HG02642 (cell line): ENCODE results near the gene MAPK11.

Experiments
- ATAC-seq: cut with Tn5 transposase; IDR thresholded peaks from one replicate; pipeline ENCODE4 v1.9.1; 2021; ENCODE audit warnings: mild to moderate bottlenecking; ENCODE audit not compliant: unreplicated experiment, poor library complexity

Gene MAPK11

DNA sequence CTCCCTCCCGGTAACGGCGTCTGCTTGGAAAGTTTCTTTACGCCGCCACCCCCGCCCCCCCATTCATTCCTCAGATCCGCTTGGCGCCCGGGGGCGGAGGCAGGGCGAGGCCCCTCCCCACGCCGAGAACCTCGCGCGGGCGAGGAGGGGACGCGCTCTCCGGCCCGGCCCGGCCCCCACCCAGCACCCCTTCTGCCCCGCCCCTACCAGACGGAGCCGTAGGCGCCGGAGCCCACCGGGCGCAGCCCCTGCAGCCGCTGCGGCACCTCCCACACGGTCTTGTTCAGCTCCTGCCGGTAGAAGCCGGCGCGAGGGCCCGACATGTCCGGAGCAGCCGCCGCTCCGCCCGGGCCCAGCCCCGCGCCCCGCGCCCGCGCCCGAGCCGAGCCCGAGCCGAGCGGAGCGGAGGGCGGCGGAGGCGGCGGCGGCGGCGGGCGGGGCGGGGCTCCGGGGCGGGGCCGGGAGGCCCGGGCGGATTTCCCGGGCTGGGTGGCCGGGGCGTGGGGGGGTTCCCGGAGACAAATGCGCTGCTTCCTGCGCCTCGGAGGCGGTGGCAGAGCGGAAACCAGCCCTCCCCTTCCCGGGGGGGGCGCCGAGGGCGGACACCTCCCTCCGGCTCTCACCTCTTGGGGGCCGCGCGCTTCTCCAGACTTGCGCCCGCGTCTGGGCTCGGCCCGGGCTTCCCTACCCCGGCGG, at the start of gene MAPK11:
Gene MAPK11, minus strand, starts transcription at position 411 of the 696 bp plus-strand sequence. Its CDS starts 88 bp downstream, at position 323.
- peak; percentile 42 for ATAC-seq

DNA sequence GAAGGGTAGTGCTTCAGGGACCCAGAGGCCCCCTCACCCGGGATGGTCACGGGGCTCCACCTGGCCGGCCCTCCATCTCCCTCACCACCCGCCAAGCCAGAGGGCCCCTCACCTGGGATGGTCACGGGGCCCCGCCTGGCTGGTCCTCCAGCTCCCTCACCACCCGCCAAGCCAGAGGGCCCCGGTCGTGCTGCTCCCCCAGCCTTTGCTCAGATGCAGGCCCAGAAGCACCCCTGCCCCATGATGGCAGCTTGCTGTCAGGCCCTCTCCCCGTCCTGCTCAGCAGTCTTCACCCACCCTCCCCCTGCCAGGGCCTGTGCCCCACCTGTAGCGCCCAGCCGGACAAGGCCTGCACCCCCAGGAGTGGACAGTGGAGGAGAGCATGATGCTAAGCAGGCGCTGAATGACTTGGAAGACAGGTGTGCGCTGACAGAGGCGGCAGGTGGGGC, 49.3 kb upstream of the MAPK11 start:
- no peak for ATAC-seq

DNA sequence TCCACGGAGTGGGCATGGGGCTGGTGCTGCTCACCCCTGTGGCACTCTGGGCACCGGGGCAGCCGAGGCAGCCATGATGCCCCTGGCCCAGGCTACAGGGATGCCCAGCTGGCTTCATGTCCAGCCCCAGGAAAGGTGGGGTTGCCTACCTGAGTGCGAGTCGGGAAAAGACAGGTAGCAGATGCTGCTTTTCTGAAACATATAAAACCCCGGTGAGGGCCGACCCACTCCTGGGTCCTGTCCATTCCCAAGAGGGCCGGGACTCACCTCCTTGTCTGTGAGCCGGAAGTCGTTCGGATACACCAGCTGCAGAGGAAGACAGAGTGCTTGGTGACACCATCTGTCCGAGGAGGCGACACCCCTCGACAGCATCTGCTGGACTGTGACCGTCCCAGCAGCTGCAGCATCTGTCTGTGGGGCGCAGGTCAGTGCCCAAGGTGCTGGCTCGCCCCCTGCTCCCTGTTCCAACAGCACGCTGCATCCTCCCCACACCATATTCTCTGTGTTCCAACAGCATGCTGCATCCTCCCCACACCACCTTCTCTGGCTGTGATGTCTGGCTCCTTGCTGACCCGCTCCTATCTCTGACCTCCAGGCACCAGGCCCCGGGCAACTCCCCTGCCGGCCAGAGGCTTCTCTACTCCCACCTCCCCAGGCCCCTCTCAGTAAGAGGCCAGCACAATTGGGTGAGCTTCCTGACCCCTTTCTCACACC, 48.7 kb upstream of the MAPK11 start:
- ATAC-seq: no peak

DNA sequence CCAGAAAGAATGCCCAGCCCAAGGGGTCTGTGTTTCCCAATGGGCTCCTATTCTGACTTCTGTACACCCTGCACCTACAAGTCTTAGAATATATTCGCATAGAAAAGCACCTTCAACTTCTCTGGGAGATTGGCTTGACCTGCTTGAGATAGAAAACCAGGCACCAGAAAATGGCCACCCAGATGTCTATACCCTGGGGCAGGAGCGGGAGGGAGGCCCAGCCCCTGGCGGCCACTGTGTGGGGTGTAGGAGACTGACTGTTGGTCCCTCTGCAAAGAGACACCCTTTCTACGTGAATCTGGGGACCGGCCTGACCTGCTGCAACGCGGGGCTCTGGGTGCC, 48.1 kb upstream of the MAPK11 start:
- ATAC-seq: no peak

DNA sequence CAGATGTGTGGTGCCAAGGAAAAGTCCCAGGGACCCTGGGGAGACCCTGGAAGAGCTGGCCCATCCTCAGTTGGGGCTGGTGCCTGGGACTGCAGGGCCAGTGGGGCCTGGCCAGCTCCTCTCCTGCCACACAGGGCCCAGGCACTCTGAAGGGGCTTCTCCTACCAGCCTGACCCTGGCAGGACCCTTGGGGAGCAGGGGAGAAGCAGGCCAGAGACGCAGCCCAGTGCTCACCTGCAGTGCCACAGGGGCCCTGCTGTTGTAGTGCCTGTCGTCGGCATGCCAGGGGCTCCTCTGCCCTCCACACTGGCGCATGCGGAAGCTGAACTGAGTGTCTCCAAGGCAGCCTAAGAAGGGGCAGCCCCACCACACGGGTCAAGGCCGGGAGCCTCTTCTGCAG, 47.5 kb upstream of the MAPK11 start:
- no peak for ATAC-seq

DNA sequence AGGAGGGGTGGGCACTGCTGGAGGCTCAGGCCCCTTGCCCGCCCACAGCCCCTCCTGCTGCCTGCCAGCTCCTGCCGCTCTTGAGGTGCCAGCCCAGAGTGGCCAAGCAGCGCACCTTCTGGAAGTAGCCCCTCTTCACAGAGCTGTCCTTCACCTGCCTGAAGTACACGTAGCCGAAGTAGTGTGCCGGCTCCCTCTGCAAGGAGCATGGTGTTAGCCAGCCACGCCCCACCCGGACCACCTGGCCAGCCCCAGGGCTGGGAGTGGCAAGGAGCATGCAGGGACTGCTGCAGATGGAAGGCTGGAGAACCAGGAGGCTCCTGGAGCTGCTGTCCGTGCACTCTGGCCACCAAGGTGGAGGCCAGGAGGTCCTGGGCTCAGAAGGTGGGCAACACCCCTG, 47.0 kb upstream of the MAPK11 start:
- no peak for ATAC-seq

DNA sequence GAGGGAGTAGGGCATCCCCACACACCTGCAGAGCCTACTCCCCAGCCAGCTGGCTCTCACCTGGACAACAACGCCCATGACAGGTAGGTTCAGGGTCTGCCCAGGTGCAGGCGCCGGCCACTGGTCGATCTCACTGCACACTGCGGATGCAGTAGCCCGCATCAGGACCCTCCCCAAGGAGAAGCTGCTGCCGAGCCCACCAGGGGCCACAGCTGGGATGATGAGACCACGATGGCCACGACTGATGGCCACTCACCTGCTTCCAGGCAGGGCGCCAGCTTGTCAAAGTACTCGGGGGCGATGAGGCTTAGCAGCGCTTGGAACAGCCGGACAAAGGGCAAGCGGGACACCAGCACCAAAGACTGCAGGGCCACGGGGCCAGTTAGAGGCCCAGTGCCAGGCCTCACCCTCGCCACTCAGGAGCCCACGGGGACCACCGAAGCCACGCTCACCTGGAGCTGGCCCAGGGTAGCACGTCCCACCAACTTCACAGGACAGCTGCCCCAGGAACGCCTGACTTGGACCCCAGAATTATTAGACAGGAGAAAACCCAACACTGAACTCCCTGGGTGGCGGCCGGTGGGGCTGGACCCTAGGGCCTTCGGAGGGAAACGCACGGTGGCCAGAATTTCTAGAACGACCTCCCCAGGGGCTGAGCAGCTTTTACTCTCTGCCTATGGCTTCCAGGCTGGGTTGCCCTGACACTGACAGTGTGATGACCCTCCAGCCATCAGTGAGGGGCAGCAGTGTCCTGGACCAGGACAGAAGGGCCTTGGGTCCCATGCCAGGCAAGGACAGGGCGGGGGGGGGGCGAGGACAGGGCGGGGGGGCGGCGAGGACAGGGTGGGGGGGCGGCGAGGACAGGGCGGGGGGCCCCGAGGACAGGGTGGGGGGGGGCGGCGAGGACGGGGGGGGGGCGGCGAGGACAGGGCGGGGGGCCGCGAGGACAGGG, 46.2 kb upstream of the MAPK11 start:
- no peak for ATAC-seq

DNA sequence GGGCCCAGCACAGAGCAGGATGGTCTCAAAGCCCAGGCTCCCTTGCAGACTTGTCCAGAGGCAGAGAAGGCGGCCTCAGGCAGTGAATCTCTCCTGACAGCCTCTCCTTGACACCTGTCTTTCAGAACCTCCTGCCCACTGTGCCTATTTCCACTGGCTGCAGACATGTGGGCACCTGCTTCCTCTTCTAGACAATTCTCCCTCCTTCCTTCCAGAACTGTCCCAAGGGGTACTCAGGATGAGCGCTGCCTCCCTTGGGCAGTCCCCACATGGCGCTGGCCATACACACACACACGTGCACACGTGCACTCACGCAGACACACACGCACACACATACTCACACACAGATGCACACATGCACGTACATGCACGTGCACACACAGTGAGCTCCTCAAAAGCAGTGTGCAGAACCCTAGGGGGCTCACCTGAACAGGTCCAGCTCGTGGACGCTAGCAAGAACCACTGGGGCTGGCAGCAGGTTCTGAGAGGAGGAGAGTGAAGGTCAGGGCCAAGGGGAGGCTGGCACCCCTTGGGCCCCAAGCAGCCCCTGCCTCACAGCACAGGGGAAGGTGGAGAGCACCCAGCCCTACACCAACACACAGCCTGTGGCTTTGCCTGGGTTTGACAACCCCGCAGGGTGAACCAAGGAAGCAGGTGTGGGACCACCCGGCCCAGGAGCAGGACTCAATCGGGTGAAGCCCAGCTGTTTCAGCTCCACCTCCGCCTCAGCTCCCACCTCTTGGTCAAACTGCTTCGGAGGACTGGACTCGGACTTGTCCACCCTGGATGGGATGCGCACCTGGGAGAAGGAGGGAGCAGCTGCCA, 45.3 kb upstream of the MAPK11 start:
- no peak for ATAC-seq

DNA sequence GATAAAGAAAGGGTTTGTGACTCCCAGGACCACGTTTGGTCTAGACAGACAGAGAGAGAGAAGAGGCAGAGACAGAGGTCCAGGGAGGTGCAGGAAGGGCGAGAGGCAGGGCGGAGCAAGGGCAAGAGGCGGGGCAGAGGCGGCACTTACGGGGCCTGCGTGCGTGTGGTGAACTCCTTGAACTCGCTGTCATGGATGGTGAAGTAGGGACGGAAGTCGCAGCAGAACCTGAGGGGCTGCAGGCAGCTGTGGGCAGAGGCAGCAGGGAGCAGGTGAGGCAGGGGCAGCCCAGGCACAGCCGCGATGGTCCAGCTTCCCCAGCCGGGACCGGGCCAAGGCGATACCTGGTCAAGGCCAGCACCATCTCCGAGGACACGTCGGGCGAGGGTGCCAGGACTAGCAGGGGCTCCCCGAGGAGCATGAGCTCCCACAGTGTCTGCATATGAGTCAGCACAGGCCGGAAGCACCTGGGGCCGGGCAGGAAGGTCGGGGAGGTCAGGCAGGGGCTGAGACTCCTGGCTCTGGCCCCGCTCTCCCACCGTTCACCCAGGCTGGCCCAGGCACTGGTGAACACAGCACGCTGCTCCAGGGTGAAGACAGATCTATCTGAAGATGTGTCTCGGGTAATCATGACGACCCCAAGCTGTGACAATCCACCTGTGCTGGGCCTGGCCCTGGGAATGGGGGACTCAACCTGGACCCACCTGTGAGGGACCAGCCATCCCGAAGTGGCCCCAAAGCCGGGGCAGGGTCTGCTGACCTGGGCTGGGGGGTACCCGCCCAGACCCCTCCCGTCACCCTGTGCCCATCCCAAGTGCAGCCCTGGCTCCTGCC, 44.5 kb upstream of the MAPK11 start:
- ATAC-seq: peak; percentile 76

DNA sequence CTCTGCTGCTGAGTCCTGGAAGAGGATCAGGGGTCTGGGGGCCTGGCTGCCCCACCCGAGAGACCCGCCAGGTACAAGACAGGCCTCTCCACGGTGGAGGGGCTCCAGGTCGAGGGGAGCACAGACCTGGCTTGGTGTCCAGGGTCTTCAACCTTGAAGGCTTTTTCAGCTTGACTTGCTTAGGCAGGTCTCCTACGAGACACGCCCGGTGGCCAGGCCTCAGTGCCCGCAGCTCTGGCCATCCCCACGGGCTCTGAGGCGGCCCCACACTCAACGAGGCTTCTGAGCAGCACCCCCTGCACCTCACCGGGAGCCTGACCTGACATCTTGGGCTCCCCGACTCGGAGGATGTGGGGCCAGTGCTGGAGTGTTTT, 43.9 kb upstream of the MAPK11 start:
- ATAC-seq: peak; percentile 9

DNA sequence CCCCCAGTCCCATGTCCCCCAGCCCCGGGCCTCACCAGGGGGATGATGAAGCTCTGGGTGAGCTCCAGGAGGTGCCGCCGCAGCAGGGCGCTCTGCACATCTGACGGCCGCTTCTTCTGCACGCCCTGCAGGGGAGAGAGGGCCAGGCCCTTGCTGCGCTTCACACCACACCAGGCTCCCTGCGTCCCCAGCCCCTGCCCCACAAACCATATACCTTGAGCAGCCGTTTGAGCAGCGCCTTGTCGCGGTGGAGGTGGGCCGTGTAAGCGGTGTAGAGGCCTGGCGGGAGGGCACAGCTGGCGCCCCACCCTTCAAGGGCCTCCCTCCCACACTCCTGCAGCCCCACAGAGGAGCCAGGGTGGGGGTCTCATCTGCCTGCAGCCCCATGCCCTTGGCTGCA, 43.4 kb upstream of the MAPK11 start:
- no peak for ATAC-seq

DNA sequence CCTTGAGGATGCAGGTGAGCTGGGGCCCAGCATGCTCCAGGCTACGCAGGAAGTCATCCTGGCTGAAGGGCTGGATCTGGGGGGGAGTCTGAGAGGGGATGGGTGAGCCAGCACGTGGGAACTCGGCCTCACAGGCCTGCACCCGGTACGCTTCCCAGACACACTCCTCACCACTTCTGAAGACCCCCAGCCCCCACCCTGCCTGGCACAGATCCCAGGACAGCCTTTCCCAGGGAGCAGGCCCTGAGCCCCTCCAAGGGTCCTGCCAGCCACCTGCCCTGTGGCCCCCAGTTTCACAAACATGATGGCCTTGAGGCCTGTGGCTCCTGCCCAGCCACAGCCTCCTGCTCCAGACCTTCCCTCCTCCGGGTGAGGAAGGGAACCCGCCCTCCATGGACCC, 42.8 kb upstream of the MAPK11 start:
- ATAC-seq: no peak

DNA sequence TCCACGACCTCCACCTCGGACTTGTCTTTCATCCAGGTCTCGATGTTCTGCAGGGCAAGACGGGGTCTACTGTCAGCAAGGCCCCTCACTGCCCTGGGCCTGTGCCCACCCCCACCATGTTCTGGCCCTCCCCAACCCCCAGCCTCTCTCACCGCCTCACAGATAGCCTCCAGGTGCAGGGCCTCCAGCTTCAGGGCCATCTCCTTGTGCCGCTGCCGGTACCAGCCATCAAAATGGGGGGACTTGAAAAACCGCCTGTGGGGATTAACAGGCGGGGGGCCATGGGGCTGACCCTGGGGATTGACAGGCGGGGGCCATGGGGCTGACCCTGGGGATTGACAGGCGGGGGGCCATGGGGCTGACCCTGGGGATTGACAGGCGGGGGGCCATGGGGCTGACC, 42.2 kb upstream of the MAPK11 start:
- ATAC-seq: no peak

DNA sequence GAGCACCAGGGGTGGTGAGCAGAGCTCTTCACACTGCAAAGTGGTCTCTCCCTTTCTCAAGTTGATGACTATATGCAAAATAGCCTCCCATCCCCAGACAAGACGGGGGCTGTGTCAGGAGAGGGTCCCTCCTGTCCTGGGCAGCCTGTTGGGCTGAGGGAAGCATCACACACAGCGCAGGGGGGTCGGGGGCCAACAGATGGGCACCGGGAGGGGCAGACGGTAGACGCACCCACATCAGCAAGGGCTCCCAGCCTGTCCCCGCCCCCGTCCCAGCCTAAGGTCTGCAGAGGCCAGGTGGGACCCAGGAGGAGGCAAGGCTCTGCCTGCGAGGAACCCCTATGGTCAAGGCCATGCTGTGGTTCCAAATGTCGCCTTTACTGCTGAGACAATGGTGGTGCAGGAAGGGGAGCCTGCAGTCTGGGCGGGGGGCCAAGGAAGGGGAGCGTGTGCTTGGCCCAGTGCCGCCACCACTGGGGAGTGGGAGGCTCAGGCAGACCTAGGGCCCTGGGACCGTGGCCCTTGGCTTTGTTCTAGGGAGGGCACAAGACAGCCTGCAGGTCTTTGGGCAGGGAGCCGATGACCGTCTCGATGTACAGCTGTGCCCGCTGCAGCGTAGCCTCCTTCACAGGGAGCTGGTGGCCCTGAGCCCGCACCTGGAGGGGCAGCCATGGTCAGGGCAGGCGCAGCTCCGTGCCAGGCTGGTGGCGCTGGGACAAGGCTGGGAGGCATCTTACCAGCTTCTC, 41.6 kb upstream of the MAPK11 start:
- ATAC-seq: no peak

DNA sequence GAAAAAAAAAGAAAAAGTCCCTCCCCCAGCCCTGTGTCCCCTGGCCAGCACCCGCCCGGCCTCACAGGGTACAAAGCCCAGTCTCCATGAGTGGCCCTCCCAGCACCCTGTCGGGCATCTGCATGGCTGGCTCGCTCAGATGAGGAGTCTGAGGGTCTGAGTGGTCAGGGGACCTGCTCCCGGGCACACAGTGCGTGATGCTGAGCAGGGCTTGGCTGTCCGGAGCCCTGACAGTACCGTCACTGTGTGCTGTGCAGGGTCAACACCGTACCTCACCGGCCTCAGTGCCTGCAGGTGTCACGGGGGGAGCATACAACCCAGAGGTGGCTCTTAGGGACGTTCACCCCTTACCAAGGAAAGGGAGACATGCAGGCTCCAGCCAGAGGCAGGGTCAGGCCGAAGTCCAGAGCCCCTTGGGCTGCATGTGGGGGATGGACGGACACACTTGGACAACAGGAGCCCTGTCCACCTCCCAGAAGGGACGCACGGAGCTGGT, 40.8 kb upstream of the MAPK11 start:
- ATAC-seq: no peak

DNA sequence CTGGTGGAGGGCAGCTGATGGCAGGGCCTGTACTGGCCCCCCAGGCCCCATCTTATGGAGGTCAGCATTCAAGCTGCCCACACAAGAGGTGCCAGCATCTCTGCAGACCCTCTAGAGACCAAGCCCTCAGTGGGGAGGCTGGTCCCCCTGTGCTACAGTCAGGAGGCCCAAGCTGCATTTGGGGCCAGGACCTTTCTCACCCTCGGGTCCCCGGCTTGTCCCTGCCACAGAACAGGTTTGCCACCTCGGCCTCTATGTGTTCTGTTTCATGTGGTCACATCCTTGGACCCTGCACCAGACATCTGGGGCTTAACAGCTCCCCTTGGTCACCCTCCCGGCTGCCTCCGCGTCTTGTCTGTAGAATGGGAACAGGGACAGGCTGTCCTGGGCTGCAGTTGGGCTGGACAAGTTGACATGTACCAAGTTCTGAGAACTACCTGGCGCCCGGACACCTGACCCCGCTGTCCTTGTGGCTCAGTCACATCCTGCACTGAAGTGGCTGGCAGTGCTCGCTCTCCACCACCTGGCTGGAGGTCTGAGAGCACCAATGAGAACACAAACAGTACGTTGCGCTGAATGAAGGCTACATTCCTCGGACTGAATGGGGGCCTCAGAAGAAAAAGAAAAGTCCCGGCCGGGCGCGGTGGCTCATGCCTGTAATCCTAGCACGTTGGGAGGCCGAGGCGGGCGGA, 40.0 kb upstream of the MAPK11 start:
- ATAC-seq: no peak

DNA sequence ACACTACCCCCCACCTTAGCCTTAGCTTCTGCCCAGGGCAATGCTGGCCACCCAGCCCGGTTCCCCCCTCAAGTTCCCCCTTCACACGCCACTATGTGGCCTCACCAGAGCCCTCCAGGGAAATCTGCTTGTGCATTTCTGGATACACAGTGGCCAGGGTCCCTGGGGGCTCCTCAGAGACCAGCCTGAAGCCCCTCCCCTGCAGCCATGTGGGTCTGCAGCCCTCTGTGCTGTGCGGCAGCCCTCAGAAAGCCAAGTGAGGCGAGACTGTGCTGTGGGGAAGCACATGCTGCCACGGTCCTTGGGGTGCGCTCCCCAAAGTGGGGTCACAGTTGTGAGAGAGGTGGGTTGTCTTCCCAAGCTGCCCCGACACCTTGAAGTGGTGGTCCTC, 39.4 kb upstream of the MAPK11 start:
- ATAC-seq: no peak
